H1 (cell line): ENCODE measurements around the gene CERS5.

Source experiments
- EZH2 ChIP-seq: fragments of 200-600 bp; sonication (generic); IDR thresholded peaks from 2 replicates; pipeline ENCODE4 v1.7.1; 2012; ENCODE audit warnings: low read depth, mild to moderate bottlenecking, moderate library complexity, low read length, inconsistent platforms; ENCODE audit not compliant: severe bottlenecking
- GABPA ChIP-seq: IDR thresholded peaks from 2 replicates; pipeline ENCODE4 v1.6.1; 2011; ENCODE audit warnings: mild to moderate bottlenecking, low read length, moderate library complexity, borderline replicate concordance; ENCODE audit not compliant: insufficient read depth
- POLR2A ChIP-seq, 2 experiments: IDR thresholded peaks; 1 replicate in 1 of 2; 2 replicates in 1 of 2; pipeline ENCODE4 v1.6.1; 2011; ENCODE audit warnings: low read depth in 2 of 2, low read length in 2 of 2, mild to moderate bottlenecking in 2 of 2; ENCODE audit errors: control extremely low read depth in 1 of 2
- POLR2AphosphoS5 ChIP-seq: IDR thresholded peaks from 2 replicates; pipeline ENCODE4 v1.6.1; 2011; ENCODE audit warnings: low read depth, low read length

DNA sequence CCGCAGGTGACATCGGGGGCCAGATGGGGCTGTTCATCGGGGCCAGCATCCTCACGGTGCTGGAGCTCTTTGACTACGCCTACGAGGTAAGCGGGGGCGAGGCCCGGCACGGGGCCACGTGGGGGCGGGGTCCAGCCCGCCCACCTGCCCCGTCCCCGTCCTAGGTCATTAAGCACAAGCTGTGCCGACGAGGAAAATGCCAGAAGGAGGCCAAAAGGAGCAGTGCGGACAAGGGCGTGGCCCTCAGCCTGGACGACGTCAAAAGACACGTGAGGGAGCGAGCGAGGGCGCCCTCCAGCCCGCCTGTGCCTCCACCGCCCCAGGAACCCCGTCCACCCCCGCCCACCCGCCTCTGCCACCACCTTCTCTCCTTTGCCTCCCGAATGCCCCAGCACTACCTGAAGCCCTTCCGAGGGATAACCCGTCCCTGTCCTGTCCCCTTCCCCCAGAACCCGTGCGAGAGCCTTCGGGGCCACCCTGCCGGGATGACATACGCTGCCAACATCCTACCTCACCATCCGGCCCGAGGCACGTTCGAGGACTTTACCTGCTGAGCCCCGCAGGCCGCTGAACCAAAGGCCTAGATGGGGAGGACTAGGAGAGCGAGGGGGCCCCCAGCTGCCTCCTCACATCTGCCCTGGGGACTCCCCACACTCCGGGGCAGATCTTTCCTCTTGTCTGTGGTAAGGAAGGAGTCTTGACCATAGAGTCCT lies 85.9 kb downstream of the CERS5 start:
- TF ChIP-seq EZH2 (no peak), GABPA (no peak), POLR2A (IDR thresholded peaks at IDR 0.05; ENCODE audit: control extremely low read depth in 1 of 2, low read depth in 2 of 2, low read length in 2 of 2) (no peak), POLR2AphosphoS5 (no peak)
